Measurements from ENCODE around the gene ABHD2.

ABHD2 gene

GRCh38 chr15:89091627-89092220 lies 3.5 kb downstream of the ABHD2 start:
- TF ChIP-seq CTCF (IDR thresholded peaks at IDR 0.05; ENCODE audit: insufficient read depth, missing control alignments): no peak
- DNase-seq (ENCODE audit: insufficient read length, low spot score): no peak
- FAIRE-seq: no peak

- FAIRE-seq (no peak), DNase-seq (ENCODE audit: insufficient read length, low spot score) (no peak)
- no peak for TF ChIP-seq CTCF (IDR thresholded peaks at IDR 0.05; ENCODE audit: insufficient read depth, missing control alignments)
These were observed 5.3 kb downstream of the ABHD2 start for GRCh38 chr15:89093509-89093908.

- FAIRE-seq (no peak), DNase-seq (ENCODE audit: insufficient read length, low spot score) (no peak)
- TF ChIP-seq CTCF (IDR thresholded peaks at IDR 0.05; ENCODE audit: insufficient read depth, missing control alignments): no peak
These were observed 6.8 kb downstream of the ABHD2 start for GRCh38 chr15:89095073-89095472.

GRCh38 chr15:89095556-89095955 lies 7.3 kb downstream of the ABHD2 start:
- DNase-seq (ENCODE audit: insufficient read length, low spot score) (no peak), FAIRE-seq (no peak)
- no peak for TF ChIP-seq CTCF (IDR thresholded peaks at IDR 0.05; ENCODE audit: insufficient read depth, missing control alignments)

GRCh38 chr15:89096664-89097063 lies 8.4 kb downstream of the ABHD2 start:
- TF ChIP-seq CTCF (IDR thresholded peaks at IDR 0.05; ENCODE audit: insufficient read depth, missing control alignments): no peak
- DNase-seq (ENCODE audit: insufficient read length, low spot score) (no peak), FAIRE-seq (no peak)

- DNase-seq (ENCODE audit: insufficient read length, low spot score) (no peak), FAIRE-seq (no peak)
- no peak for TF ChIP-seq CTCF (IDR thresholded peaks at IDR 0.05; ENCODE audit: insufficient read depth, missing control alignments)
These were observed 9.1 kb downstream of the ABHD2 start for GRCh38 chr15:89097313-89097712.

GRCh38 chr15:89098281-89098680 lies 10.0 kb downstream of the ABHD2 start:
- FAIRE-seq: no peak
- no peak for DNase-seq (ENCODE audit: insufficient read length, low spot score)
- TF ChIP-seq CTCF (IDR thresholded peaks at IDR 0.05; ENCODE audit: insufficient read depth, missing control alignments): no peak
